NB4 (cell line): Measurements from ENCODE around the gene NFKB1.

ENCODE experiments used
- DNase-seq: peaks from one replicate; pipeline ENCODE4 v3.0.0; 2010; ENCODE audit warnings: low read depth
- H3K4me3 ChIP-seq: one replicate; pipeline ENCODE4 v1.5.1; 2011; ENCODE audit warnings: mild to moderate bottlenecking, low read depth, low read length, moderate library complexity
- CTCF ChIP-seq: IDR thresholded peaks from one replicate; pipeline ENCODE4 v1.5.1; 2012; ENCODE audit warnings: low read depth, low read length
- MAX ChIP-seq: IDR thresholded peaks from 2 replicates; pipeline ENCODE4 v1.6.1; 2011; ENCODE audit warnings: low read depth, low read length
- MYC ChIP-seq: IDR thresholded peaks from 2 replicates; pipeline ENCODE4 v1.6.1; 2011; ENCODE audit warnings: low read depth, low read length
- POLR2A ChIP-seq: IDR thresholded peaks from 2 replicates; pipeline ENCODE4 v1.6.1; 2011; ENCODE audit warnings: mild to moderate bottlenecking; ENCODE audit not compliant: insufficient read length; ENCODE audit errors: extremely low read depth

The NFKB1 gene

GRCh38 chr4:102601586-102602227, 100.5 kb downstream of the NFKB1 start:
- TF ChIP-seq POLR2A: no peak
- TF ChIP-seq MAX: no peak
- TF ChIP-seq CTCF: no peak
- TF ChIP-seq MYC: no peak
- H3K4me3 ChIP-seq: no peak overlapping the region
- DNase-seq: no peak

GRCh38 chr4:102604222-102604940, 103.2 kb downstream of the NFKB1 start:
- no peak for DNase-seq
- H3K4me3 ChIP-seq: no peak overlapping the region
- no peak for TF ChIP-seq MYC
- TF ChIP-seq MAX: no peak
- TF ChIP-seq POLR2A: no peak
- no peak for TF ChIP-seq CTCF

- TF ChIP-seq MAX (no peak), CTCF (no peak), MYC (no peak), POLR2A (no peak)
- H3K4me3 ChIP-seq: no peak overlapping the region
- DNase-seq: no peak
Observed at GRCh38 chr4:102606261-102606660, 105.1 kb downstream of the NFKB1 start.

- no peak overlapping the region for H3K4me3 ChIP-seq
- no peak for DNase-seq
- TF ChIP-seq MAX (no peak), MYC (no peak), POLR2A (no peak), CTCF (no peak)
Observed at GRCh38 chr4:102606846-102607450, 105.8 kb downstream of the NFKB1 start.

GRCh38 chr4:102608190-102608589, 107.0 kb downstream of the NFKB1 start:
- H3K4me3 ChIP-seq: no peak overlapping the region
- DNase-seq: no peak
- TF ChIP-seq MYC (no peak), POLR2A (no peak), MAX (no peak), CTCF (no peak)
